ENCODE measurements around the gene PSTK. TPM values are rescaled to one million over a fixed set of nuclear protein-coding genes. Genes with fewer than 3 reads are reported as not detected.

The PSTK gene
- total and polyA plus RNA-seq, 2 experiments from 2014 or later = 7.5 to 13.5 TPM

GRCh38 chr10:123016228-123016627 lies 36.0 kb downstream of the PSTK start:
- H3K9me3 ChIP-seq (ENCODE audit: low read depth) = no peaks in the 10 kb centered on the region
- TF ChIP-seq, protein P1, sequence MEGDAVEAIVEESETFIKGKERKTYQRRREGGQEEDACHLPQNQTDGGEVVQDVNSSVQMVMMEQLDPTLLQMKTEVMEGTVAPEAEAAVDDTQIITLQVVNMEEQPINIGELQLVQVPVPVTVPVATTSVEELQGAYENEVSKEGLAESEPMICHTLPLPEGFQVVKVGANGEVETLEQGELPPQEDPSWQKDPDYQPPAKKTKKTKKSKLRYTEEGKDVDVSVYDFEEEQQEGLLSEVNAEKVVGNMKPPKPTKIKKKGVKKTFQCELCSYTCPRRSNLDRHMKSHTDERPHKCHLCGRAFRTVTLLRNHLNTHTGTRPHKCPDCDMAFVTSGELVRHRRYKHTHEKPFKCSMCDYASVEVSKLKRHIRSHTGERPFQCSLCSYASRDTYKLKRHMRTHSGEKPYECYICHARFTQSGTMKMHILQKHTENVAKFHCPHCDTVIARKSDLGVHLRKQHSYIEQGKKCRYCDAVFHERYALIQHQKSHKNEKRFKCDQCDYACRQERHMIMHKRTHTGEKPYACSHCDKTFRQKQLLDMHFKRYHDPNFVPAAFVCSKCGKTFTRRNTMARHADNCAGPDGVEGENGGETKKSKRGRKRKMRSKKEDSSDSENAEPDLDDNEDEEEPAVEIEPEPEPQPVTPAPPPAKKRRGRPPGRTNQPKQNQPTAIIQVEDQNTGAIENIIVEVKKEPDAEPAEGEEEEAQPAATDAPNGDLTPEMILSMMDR (IDR thresholded peaks at IDR 0.05; ENCODE audit: low read depth, low read length) = no peak
- no peaks in the 10 kb centered on the region for H3K27me3 ChIP-seq
- no peak overlapping the region for H3K27ac ChIP-seq
- no peaks in the 10 kb centered on the region for H3K36me3 ChIP-seq
- no peak for DNase-seq (ENCODE audit: low read depth in 1 of 2, low spot score in 1 of 2)
- H3K4me3 ChIP-seq = no peak overlapping the region
- no peaks in the 10 kb centered on the region for H3K4me1 ChIP-seq (ENCODE audit: low read depth)

DNA sequence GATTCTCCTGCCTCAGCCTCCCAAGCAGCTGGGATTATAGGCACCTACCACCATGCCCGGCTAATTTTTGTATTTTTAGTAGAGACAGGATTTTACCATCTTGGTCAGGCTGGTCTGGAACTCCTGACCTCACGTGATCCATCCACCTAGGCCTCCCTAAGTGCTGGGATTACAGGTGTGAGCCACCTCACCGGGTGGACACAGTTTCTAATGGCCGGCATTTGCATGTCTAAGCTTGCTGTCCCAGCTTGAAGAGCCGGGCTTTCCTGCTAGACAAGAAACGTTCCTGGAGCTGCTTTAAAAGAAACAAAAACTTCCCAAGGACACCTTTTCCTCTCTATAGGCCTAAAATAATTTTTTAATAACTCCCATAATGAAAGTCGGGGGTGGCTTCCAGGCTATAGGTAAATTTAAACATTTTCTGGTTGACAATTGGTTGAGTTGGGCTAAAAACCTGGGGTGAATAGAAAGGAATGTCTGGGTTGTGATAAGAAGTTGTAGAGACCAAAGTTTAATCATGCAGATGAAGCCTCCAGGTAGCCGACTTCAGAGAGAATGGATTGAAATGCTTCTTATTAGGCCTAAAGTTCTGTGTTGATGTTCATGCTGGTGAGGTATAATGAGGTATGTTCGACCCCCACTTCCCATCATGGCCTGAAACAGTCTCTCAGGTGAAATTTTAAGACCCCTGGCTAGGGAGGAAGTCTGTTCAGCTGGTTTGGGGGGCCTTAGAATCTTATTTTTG lies 37.4 kb downstream of the PSTK start:
- H3K4me3 ChIP-seq = no peak overlapping the region
- no peaks in the 10 kb centered on the region for H3K36me3 ChIP-seq
- no peak overlapping the region for H3K27ac ChIP-seq
- DNase-seq (ENCODE audit: low read depth in 1 of 2, low spot score in 1 of 2) = no peak
- H3K27me3 ChIP-seq = no peaks in the 10 kb centered on the region
- H3K4me1 ChIP-seq (ENCODE audit: low read depth) = no peaks in the 10 kb centered on the region
- H3K9me3 ChIP-seq (ENCODE audit: low read depth) = no peaks in the 10 kb centered on the region
- TF ChIP-seq, protein P1 (IDR thresholded peaks at IDR 0.05; ENCODE audit: low read depth, low read length) = no peak

DNA sequence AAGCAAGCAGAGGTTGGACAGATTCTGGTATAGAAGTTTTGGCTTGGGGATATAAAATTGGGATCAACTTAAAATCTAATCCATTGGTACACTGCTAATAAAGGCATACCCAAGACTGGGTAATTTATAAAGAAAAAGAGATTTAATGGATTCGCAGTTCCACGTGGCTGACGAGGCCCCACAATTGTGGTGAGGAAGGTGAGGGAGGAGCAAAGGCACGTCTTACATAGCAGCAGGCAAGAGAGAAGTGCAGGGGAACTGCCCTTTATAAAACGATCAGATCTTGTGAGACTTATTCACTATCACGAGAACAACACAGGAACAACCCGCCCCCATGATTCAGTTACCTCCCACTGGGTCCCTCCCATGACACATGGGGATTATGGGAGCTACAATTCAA lies 38.3 kb downstream of the PSTK start:
- TF ChIP-seq, protein P1 (IDR thresholded peaks at IDR 0.05; ENCODE audit: low read depth, low read length) = no peak
- Histone ChIP-seq H3K27ac (no peak overlapping the region), H3K9me3 (ENCODE audit: low read depth) (no peaks in the 10 kb centered on the region), H3K4me3 (no peak overlapping the region), H3K27me3 (no peaks in the 10 kb centered on the region), H3K36me3 (no peaks in the 10 kb centered on the region), H3K4me1 (ENCODE audit: low read depth) (no peaks in the 10 kb centered on the region)
- no peak for DNase-seq (ENCODE audit: low read depth in 1 of 2, low spot score in 1 of 2)

- Histone ChIP-seq H3K27ac (no peak overlapping the region), H3K4me3 (no peak overlapping the region), H3K9me3 (ENCODE audit: low read depth) (no peaks in the 10 kb centered on the region), H3K27me3 (no peaks in the 10 kb centered on the region), H3K4me1 (ENCODE audit: low read depth) (no peaks in the 10 kb centered on the region), H3K36me3 (no peaks in the 10 kb centered on the region)
- TF ChIP-seq, protein P1 (IDR thresholded peaks at IDR 0.05; ENCODE audit: low read depth, low read length) = no peak
- DNase-seq (ENCODE audit: low read depth in 1 of 2, low spot score in 1 of 2) = no peak
Observed at GRCh38 chr10:123019264-123019663, 39.1 kb downstream of the PSTK start.

DNA sequence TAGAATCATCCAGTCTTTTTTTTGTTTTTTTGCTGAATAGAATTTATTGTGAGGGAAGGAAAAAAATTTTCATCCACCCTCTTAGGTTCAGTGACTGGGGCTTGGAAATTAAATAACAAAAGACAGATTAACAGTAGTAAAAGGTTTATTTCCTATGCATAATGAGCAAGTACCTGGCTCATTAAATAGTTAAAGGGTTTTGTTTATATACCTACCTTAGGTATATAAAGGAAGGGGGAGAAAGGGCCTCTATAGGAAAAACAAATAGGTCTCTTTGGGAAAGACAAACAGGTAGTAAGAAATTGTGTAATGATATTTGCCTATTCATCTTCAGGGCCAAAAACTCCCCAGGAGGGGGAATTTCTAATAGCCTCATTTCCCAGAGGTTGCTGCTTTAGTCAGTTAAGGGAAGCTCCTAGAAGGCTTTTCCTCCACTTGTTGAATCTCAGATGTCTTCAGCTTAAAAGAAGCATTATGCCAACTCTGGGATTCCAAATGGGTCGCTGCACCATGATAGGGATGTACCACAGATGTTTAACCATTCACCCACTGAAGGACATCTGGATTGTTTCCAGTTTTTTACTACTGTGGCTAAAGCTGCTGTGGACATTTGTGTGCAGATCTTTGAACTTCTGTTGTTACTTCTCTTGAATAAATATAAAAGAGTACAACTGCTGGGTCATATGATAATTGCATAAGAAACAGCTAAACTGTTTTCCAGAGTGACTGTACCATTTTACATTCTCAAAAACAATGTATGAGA lies 39.9 kb downstream of the PSTK start:
- H3K27me3 ChIP-seq = no peaks in the 10 kb centered on the region
- H3K4me1 ChIP-seq (ENCODE audit: low read depth) = no peaks in the 10 kb centered on the region
- H3K4me3 ChIP-seq = no peak overlapping the region
- no peaks in the 10 kb centered on the region for H3K9me3 ChIP-seq (ENCODE audit: low read depth)
- DNase-seq (ENCODE audit: low read depth in 1 of 2, low spot score in 1 of 2) = no peak
- H3K36me3 ChIP-seq = no peaks in the 10 kb centered on the region
- no peak overlapping the region for H3K27ac ChIP-seq
- TF ChIP-seq, protein P1 (IDR thresholded peaks at IDR 0.05; ENCODE audit: low read depth, low read length) = no peak

Data from cardiac muscle cell (in vitro differentiated cells and primary cell).